Measurements from ENCODE around the gene TMEM156. TPM values are rescaled to one million over a fixed set of nuclear protein-coding genes. Genes with fewer than 3 reads are reported as not detected.

Gene TMEM156
- total and polyA plus RNA-seq, 10 of the 15 experiments (the other 5 are each of a cell fraction or from before 2014, with no cell fraction given): 20.8 to 48.3 (median 32.7) TPM

GRCh38 chr4:38939165-38939564 is 93.0 kb downstream of the TMEM156 start (continued):
- TF ChIP-seq ASH2L (IDR thresholded peaks at IDR 0.05; ENCODE audit: borderline replicate concordance, low read depth) (no peak), CHD2 (IDR thresholded peaks at IDR 0.05; ENCODE audit: borderline replicate concordance, low read depth, low read length) (no peak), NBN (IDR thresholded peaks at IDR 0.05) (0 out of 2 replicates have a peak, but pooled peaks have one; percentile 49), SIN3A (IDR thresholded peaks at IDR 0.05; ENCODE audit: low read depth, low read length) (no peak), POLR2AphosphoS5 (IDR thresholded peaks at IDR 0.05; ENCODE audit: low read length) (no peak), ZNF384 (IDR thresholded peaks at IDR 0.05; ENCODE audit: borderline replicate concordance, low read depth, low read length) (no peak), SP1 (IDR thresholded peaks at IDR 0.05; ENCODE audit: low read depth, low read length) (no peak), RUNX3 (IDR thresholded peaks at IDR 0.05; ENCODE audit: low read length) (peak; percentile 97), MEF2B (IDR thresholded peaks at IDR 0.05; ENCODE audit: partially characterized antibody, poor library complexity, severe bottlenecking) (peak; percentile 86), SPI1 (IDR thresholded peaks at IDR 0.05; ENCODE audit: borderline replicate concordance, insufficient read depth, low read depth, low read length) (peak; percentile 67), CEBPB (IDR thresholded peaks at IDR 0.05; ENCODE audit: borderline replicate concordance in 1 of 2, low read depth in 2 of 2, low read length in 2 of 2) (peak in 1 of 2 experiments; percentile 60; a peak in 1 of 4 replicates), RBBP5 (conservative IDR thresholded peaks at IDR 0.05) (no peak), IRF5 (IDR thresholded peaks at IDR 0.05; ENCODE audit: borderline replicate concordance) (no peak), HSF1 (IDR thresholded peaks at IDR 0.05; ENCODE audit: low read depth, low read length) (no peak), BACH1 (IDR thresholded peaks at IDR 0.05; ENCODE audit: borderline replicate concordance) (no peak), ZNF622 (IDR thresholded peaks at IDR 0.05) (no peak), WRNIP1 (IDR thresholded peaks at IDR 0.05; ENCODE audit: borderline replicate concordance, low read depth, low read length) (no peak), NFIC (IDR thresholded peaks at IDR 0.05; ENCODE audit: low read depth, low read length) (peak; percentile 91), BHLHE40 (IDR thresholded peaks at IDR 0.05; ENCODE audit: borderline replicate concordance in 1 of 2, low read depth in 2 of 2, low read length in 1 of 2) (peak; percentile 86 to 89), NR2F1 (conservative IDR thresholded peaks at IDR 0.05) (peak; percentile 94), ATF3 (IDR thresholded peaks at IDR 0.05; ENCODE audit: borderline replicate concordance, extremely low read depth, low read depth, low read length) (no peak), HDAC6 (IDR thresholded peaks at IDR 0.05; ENCODE audit: unreplicated experiment) (no peak), PBX3 (IDR thresholded peaks at IDR 0.05; ENCODE audit: insufficient replicate concordance, low read depth, low read length) (no peak), IRF3 (IDR thresholded peaks at IDR 0.05) (no peak), ATF2 (IDR thresholded peaks at IDR 0.05; ENCODE audit: low read length) (peak; percentile 90)

Data from GM12878 (cell line).